HFFc6 (cell line): ENCODE results near the gene GNPDA1. TPM values are rescaled to one million over a fixed set of nuclear protein-coding genes. Genes with fewer than 3 reads are reported as not detected.
A peak's percentile ranks its signal among the peaks of the same experiment; 100 is the strongest.

Experiments
- DNase-seq: peaks from one replicate; pipeline ENCODE4 v3.0.0-alpha.2; 2018
- H3K27ac Mint-ChIP-seq: 2 replicates; pipeline ENCODE4 v1.8.0; 2020; ENCODE audit warnings: mild to moderate bottlenecking, mixed read lengths
- H3K27me3 Mint-ChIP-seq: 2 replicates; pipeline ENCODE4 v1.8.0; 2021; ENCODE audit warnings: mild to moderate bottlenecking, moderate library complexity, mixed read lengths; ENCODE audit not compliant: insufficient read depth
- H3K36me3 Mint-ChIP-seq: 2 replicates; pipeline ENCODE4 v1.8.0; 2021; ENCODE audit warnings: low read depth, mixed read lengths
- H3K4me1 Mint-ChIP-seq: 2 replicates; pipeline ENCODE4 v1.8.0; 2020; ENCODE audit warnings: low read depth, mixed read lengths
- H3K4me3 Mint-ChIP-seq: 2 replicates; pipeline ENCODE4 v1.8.0; 2020; ENCODE audit warnings: mild to moderate bottlenecking, moderate library complexity, mixed read lengths
- H3K9me3 Mint-ChIP-seq: 2 replicates; pipeline ENCODE4 v1.8.0; 2020; ENCODE audit warnings: mild to moderate bottlenecking, mixed read lengths
- CTCF ChIP-seq: fragments of 200-600 bp; sonication (generic); IDR thresholded peaks from 2 replicates; pipeline ENCODE4 v1.5.0; 2021; ENCODE audit warnings: antibody characterized with exemption, mild to moderate bottlenecking
- total RNA-seq, 6 experiments: library from RNA; stranded (reverse); fragmentation: NEBNext Ultra II Directional; extraction: Animal tissue kit (Norgen Biotek cat#: 25700); gene quantifications; 2 replicates in 1 of 6; 3 replicates in 5 of 6; pipeline ENCODE4 v1.2.3, GENCODE V29; 2021

Gene GNPDA1
- total RNA-seq, 6 experiments from 2014 or later = 25.1 to 32.6 (median 30.0) TPM

- no peak for DNase-seq
- Mint-ChIP-seq H3K36me3 (peaks cover 21% of the 10 kb centered on the region; the same call in 1 of the 2 replicates), H3K4me1 (no peaks in the 10 kb centered on the region), H3K27ac (peak overlapping the region; percentile 21; the same call in 1 of the 2 replicates), H3K4me3 (no peak overlapping the region), H3K27me3 (no peaks in the 10 kb centered on the region; the same call in 1 of the 2 replicates), H3K9me3 (no peaks in the 10 kb centered on the region)
- TF ChIP-seq CTCF = no peak
Observed at GRCh38 chr5:141986072-141986471, 26.8 kb downstream of the GNPDA1 start.

- Mint-ChIP-seq H3K27me3 (no peaks in the 10 kb centered on the region; the same call in 1 of the 2 replicates), H3K27ac (no peak overlapping the region), H3K36me3 (peaks cover 30% of the 10 kb centered on the region), H3K4me1 (no peaks in the 10 kb centered on the region), H3K4me3 (no peak overlapping the region), H3K9me3 (no peaks in the 10 kb centered on the region)
- DNase-seq = no peak
- TF ChIP-seq CTCF = no peak
Observed at GRCh38 chr5:141982626-141983025, 30.2 kb downstream of the GNPDA1 start.

- H3K4me3 Mint-ChIP-seq = no peak overlapping the region
- no peaks in the 10 kb centered on the region for H3K27me3 Mint-ChIP-seq
- no peak for DNase-seq
- peaks cover 34% of the 10 kb centered on the region for H3K36me3 Mint-ChIP-seq
- H3K4me1 Mint-ChIP-seq = peaks cover 18% of the 10 kb centered on the region
- H3K9me3 Mint-ChIP-seq = no peaks in the 10 kb centered on the region
- TF ChIP-seq CTCF = no peak
- H3K27ac Mint-ChIP-seq = no peak overlapping the region
Observed at GRCh38 chr5:141978389-141978788, 34.4 kb downstream of the GNPDA1 start.

- TF ChIP-seq CTCF = no peak
- H3K4me3 Mint-ChIP-seq = no peak overlapping the region
- H3K9me3 Mint-ChIP-seq = no peaks in the 10 kb centered on the region
- no peak for DNase-seq
- H3K4me1 Mint-ChIP-seq = peaks cover 21% of the 10 kb centered on the region
- peaks cover 29% of the 10 kb centered on the region for H3K36me3 Mint-ChIP-seq
- H3K27ac Mint-ChIP-seq = no peak overlapping the region
- H3K27me3 Mint-ChIP-seq = no peaks in the 10 kb centered on the region
Observed at GRCh38 chr5:141976176-141976575, 36.7 kb downstream of the GNPDA1 start.

- peak overlapping the region; percentile 59 for H3K4me3 Mint-ChIP-seq
- no peaks in the 10 kb centered on the region for H3K9me3 Mint-ChIP-seq
- H3K4me1 Mint-ChIP-seq = peaks cover 35% of the 10 kb centered on the region
- DNase-seq = peak; percentile 64
- H3K27me3 Mint-ChIP-seq = peaks cover 2% of the 10 kb centered on the region
- TF ChIP-seq CTCF = no peak
- peaks cover 23% of the 10 kb centered on the region for H3K36me3 Mint-ChIP-seq
- peak overlapping the region; percentile 86 for H3K27ac Mint-ChIP-seq
Observed at GRCh38 chr5:141973871-141974595, 38.8 kb downstream of the GNPDA1 start.
